CD4-positive, alpha-beta T cell treated with Interleukin-2 at 100 ng/mL for 4 hours (primary cell): ENCODE results near the gene SLC26A4.

Experiments
- DNase-seq: peaks from one replicate; pipeline ENCODE4 v3.0.0-alpha.2; 2020; ENCODE audit warnings: low spot score

The SLC26A4 gene

GRCh38 chr7:107661081-107661864, 645 bp downstream of the SLC26A4 start:
- peak; percentile 4 for DNase-seq

- no peak for DNase-seq
Observed at GRCh38 chr7:107661865-107662379, 1.3 kb downstream of the SLC26A4 start.

GRCh38 chr7:107663196-107663595, 2.6 kb downstream of the SLC26A4 start:
- no peak for DNase-seq

- no peak for DNase-seq
Observed at GRCh38 chr7:107666790-107667189, 6.2 kb downstream of the SLC26A4 start.

- no peak for DNase-seq
Observed at GRCh38 chr7:107667341-107667740, 6.7 kb downstream of the SLC26A4 start.

GRCh38 chr7:107668296-107668695, 7.7 kb downstream of the SLC26A4 start:
- DNase-seq, result no peak

- no peak for DNase-seq
Observed at GRCh38 chr7:107672183-107672582, 11.6 kb downstream of the SLC26A4 start.

- no peak for DNase-seq
Observed at GRCh38 chr7:107676249-107676648, 15.6 kb downstream of the SLC26A4 start.

- no peak for DNase-seq
Observed at GRCh38 chr7:107678110-107678753, 17.6 kb downstream of the SLC26A4 start.

- no peak for DNase-seq
Observed at GRCh38 chr7:107680478-107680877, 19.9 kb downstream of the SLC26A4 start.

- no peak for DNase-seq
Observed at GRCh38 chr7:107682886-107683285, 22.3 kb downstream of the SLC26A4 start.

- DNase-seq, result no peak
Observed at GRCh38 chr7:107684287-107684686, 23.7 kb downstream of the SLC26A4 start.

GRCh38 chr7:107684947-107685463, 24.4 kb downstream of the SLC26A4 start:
- DNase-seq, result no peak

- no peak for DNase-seq
Observed at GRCh38 chr7:107686816-107687387, 26.3 kb downstream of the SLC26A4 start.

GRCh38 chr7:107687656-107688055, 27.0 kb downstream of the SLC26A4 start:
- no peak for DNase-seq

GRCh38 chr7:107689553-107689952, 28.9 kb downstream of the SLC26A4 start:
- DNase-seq, result no peak

GRCh38 chr7:107690084-107690483, 29.5 kb downstream of the SLC26A4 start:
- DNase-seq, result no peak

- no peak for DNase-seq
Observed at GRCh38 chr7:107690611-107691010, 30.0 kb downstream of the SLC26A4 start.

GRCh38 chr7:107691716-107692115, 31.1 kb downstream of the SLC26A4 start:
- DNase-seq, result no peak

- no peak for DNase-seq
Observed at GRCh38 chr7:107692501-107692900, 31.9 kb downstream of the SLC26A4 start.

GRCh38 chr7:107693396-107693795, 32.8 kb downstream of the SLC26A4 start:
- DNase-seq, result no peak

- no peak for DNase-seq
Observed at GRCh38 chr7:107694386-107694785, 33.8 kb downstream of the SLC26A4 start.
